NT2/D1 (cell line): ENCODE results near the gene SLC2A10.

Experiments used
- SUZ12 ChIP-seq: IDR thresholded peaks from 2 replicates; pipeline ENCODE4 v1.6.1; 2011; ENCODE audit not compliant: insufficient read length, insufficient read depth; ENCODE audit errors: extremely low read depth
- YY1 ChIP-seq: IDR thresholded peaks from 2 replicates; pipeline ENCODE4 v1.6.1; 2011; ENCODE audit not compliant: insufficient read length, insufficient read depth
- ZNF274 ChIP-seq: IDR thresholded peaks from 2 replicates; pipeline ENCODE4 v1.6.1; 2011; ENCODE audit warnings: mild to moderate bottlenecking, low read depth, low read length

- no peak for TF ChIP-seq SUZ12
- no peak for TF ChIP-seq ZNF274
- TF ChIP-seq YY1 = no peak
Measured at GRCh38 chr20:46717818-46718541, 8.5 kb downstream of the SLC2A10 start.
